ENCODE measurements around the gene FAR1. TPM values are rescaled to one million over a fixed set of nuclear protein-coding genes. Genes with fewer than 3 reads are reported as not detected.
"Not testable (repeated sequence)": the region's sequence is repeated elsewhere in the genome, so short reads cannot be mapped to it uniquely, and the experiment has no call there.

FAR1 gene
- total and polyA plus RNA-seq, 2 experiments from 2014 or later, result 25.4 to 45.2 TPM

- Histone ChIP-seq H3K27ac (no peak overlapping the region), H3K4me3 (no peak overlapping the region), H3K9me3 (ENCODE audit: low read depth) (no peaks in the 10 kb centered on the region), H3K27me3 (no peaks in the 10 kb centered on the region), H3K36me3 (no peaks in the 10 kb centered on the region), H3K4me1 (ENCODE audit: low read depth) (no peaks in the 10 kb centered on the region)
- no peak for TF ChIP-seq CTCF (IDR thresholded peaks at IDR 0.05; ENCODE audit: low read depth, low read length)
- DNase-seq (ENCODE audit: low read depth in 1 of 2, low spot score in 1 of 2), result no peak
These were observed 18.8 kb upstream of the FAR1 start for GRCh38 chr11:13649619-13650018.

- peak in 1 of 2 donors; percentile 19 for DNase-seq (ENCODE audit: low read depth in 1 of 2, low spot score in 1 of 2)
- not testable (repeated sequence) for H3K27me3 ChIP-seq; H3K4me1 ChIP-seq (ENCODE audit: low read depth); H3K4me3 ChIP-seq; H3K36me3 ChIP-seq; H3K9me3 ChIP-seq (ENCODE audit: low read depth)
- peak overlapping the region; percentile 22 for H3K27ac ChIP-seq
These were observed 17.0 kb upstream of the FAR1 start for GRCh38 chr11:13651515-13651914.

- no peak for TF ChIP-seq CTCF (IDR thresholded peaks at IDR 0.05; ENCODE audit: low read depth, low read length)
- Histone ChIP-seq H3K4me1 (ENCODE audit: low read depth) (no peaks in the 10 kb centered on the region), H3K27me3 (no peaks in the 10 kb centered on the region), H3K9me3 (ENCODE audit: low read depth) (no peaks in the 10 kb centered on the region), H3K36me3 (no peaks in the 10 kb centered on the region), H3K4me3 (no peak overlapping the region), H3K27ac (no peak overlapping the region)
- no peak for DNase-seq (ENCODE audit: low read depth in 1 of 2, low spot score in 1 of 2)
These were observed 7.3 kb upstream of the FAR1 start for GRCh38 chr11:13661074-13661623.

- Histone ChIP-seq H3K27ac (no peak overlapping the region), H3K4me1 (ENCODE audit: low read depth) (no peaks in the 10 kb centered on the region), H3K36me3 (no peaks in the 10 kb centered on the region), H3K4me3 (no peak overlapping the region), H3K9me3 (ENCODE audit: low read depth) (no peaks in the 10 kb centered on the region), H3K27me3 (no peaks in the 10 kb centered on the region)
- DNase-seq (ENCODE audit: low read depth in 1 of 2, low spot score in 1 of 2), result peak in 1 of 2 donors; percentile 37
- no peak for TF ChIP-seq CTCF (IDR thresholded peaks at IDR 0.05; ENCODE audit: low read depth, low read length)
These were observed 4.8 kb upstream of the FAR1 start for GRCh38 chr11:13663631-13664071.

- no peak for TF ChIP-seq CTCF (IDR thresholded peaks at IDR 0.05; ENCODE audit: low read depth, low read length)
- no peaks in the 10 kb centered on the region for H3K36me3 ChIP-seq
- H3K4me1 ChIP-seq (ENCODE audit: low read depth), result no peaks in the 10 kb centered on the region
- DNase-seq (ENCODE audit: low read depth in 1 of 2, low spot score in 1 of 2), result no peak
- no peak overlapping the region for H3K27ac ChIP-seq
- H3K4me3 ChIP-seq, result no peak overlapping the region
- no peaks in the 10 kb centered on the region for H3K9me3 ChIP-seq (ENCODE audit: low read depth)
- H3K27me3 ChIP-seq, result no peaks in the 10 kb centered on the region
These were observed 4.1 kb upstream of the FAR1 start for GRCh38 chr11:13664351-13664750.

- Histone ChIP-seq H3K36me3 (no peaks in the 10 kb centered on the region), H3K27me3 (no peaks in the 10 kb centered on the region), H3K27ac (no peak overlapping the region), H3K4me3 (no peak overlapping the region), H3K9me3 (ENCODE audit: low read depth) (no peaks in the 10 kb centered on the region), H3K4me1 (ENCODE audit: low read depth) (peaks cover 3% of the 10 kb centered on the region)
- TF ChIP-seq CTCF (IDR thresholded peaks at IDR 0.05; ENCODE audit: low read depth, low read length), result no peak
- DNase-seq (ENCODE audit: low read depth in 1 of 2, low spot score in 1 of 2), result no peak
These were observed 1.8 kb upstream of the FAR1 start for GRCh38 chr11:13666708-13667107.

Data from cardiac muscle cell (in vitro differentiated cells and primary cell).